Thoracic aorta (tissue), 2 donors: Measurements from ENCODE around the gene GNG2. TPM values are rescaled to one million over a fixed set of nuclear protein-coding genes. Genes with fewer than 3 reads are reported as not detected.

Experiments
- ATAC-seq: fragments of 150-250 bp; one replicate; pipeline ENCODE4 v1.8.0; 2017; ENCODE audit warnings: low read depth; ENCODE audit not compliant: insufficient number of reproducible peaks, low FRiP score
- DNase-seq: peaks from one replicate; pipeline ENCODE4 v3.0.0-alpha.2; 2020; ENCODE audit warnings: low spot score
- H3K27ac ChIP-seq, 2 donors: fragments of 200-600 bp; sonication (generic); 1 replicate in 1 of 2; 2 replicates in 1 of 2; pipeline ENCODE4 v1.5.1; 2016; ENCODE audit warnings: mild to moderate bottlenecking in 2 of 2, moderate library complexity in 2 of 2
- H3K27me3 ChIP-seq: fragments of 200-600 bp; sonication (generic); replicated peaks from 2 replicates; pipeline ENCODE4 v1.6.0; 2016; ENCODE audit warnings: mild to moderate bottlenecking; ENCODE audit not compliant: insufficient read depth
- H3K36me3 ChIP-seq: fragments of 200-600 bp; sonication (generic); one replicate; pipeline ENCODE4 v1.5.1; 2016
- H3K4me1 ChIP-seq, 2 donors: fragments of 200-600 bp; sonication (generic); 1 replicate in 1 of 2; 2 replicates in 1 of 2; pipeline versions ENCODE4 v1.5.1 to v1.6.0; 2016; ENCODE audit warnings: low read depth in 2 of 2, mild to moderate bottlenecking in 1 of 2; ENCODE audit not compliant: control insufficient read depth in 1 of 2
- H3K4me3 ChIP-seq: fragments of 200-600 bp; sonication (generic); 2 replicates; pipeline ENCODE4 v1.5.1; 2016; ENCODE audit warnings: mild to moderate bottlenecking
- H3K9me3 ChIP-seq: fragments of 200-600 bp; sonication (generic); 2 replicates; pipeline ENCODE4 v1.5.1; 2016
- total RNA-seq, 2 donors: library from RNA; depleted of rRNA; stranded (reverse); fragments of >200 nt; gene quantifications; one replicate each; pipeline versions ENCODE4 v1.1.0 to v1.2.3, GENCODE V29; 2016
- TF ChIP-seq, protein P1 (sequence below): fragments of 200-600 bp; sonication (generic); IDR thresholded peaks from one replicate; pipeline ENCODE4 v1.5.1; 2019; ENCODE audit warnings: antibody characterized with exemption

Gene GNG2
- total RNA-seq, 2 donors from 2014 or later: 8.7 to 9.3 TPM

- H3K27me3 ChIP-seq: no peaks in the 10 kb centered on the region
- TF ChIP-seq, protein P1, sequence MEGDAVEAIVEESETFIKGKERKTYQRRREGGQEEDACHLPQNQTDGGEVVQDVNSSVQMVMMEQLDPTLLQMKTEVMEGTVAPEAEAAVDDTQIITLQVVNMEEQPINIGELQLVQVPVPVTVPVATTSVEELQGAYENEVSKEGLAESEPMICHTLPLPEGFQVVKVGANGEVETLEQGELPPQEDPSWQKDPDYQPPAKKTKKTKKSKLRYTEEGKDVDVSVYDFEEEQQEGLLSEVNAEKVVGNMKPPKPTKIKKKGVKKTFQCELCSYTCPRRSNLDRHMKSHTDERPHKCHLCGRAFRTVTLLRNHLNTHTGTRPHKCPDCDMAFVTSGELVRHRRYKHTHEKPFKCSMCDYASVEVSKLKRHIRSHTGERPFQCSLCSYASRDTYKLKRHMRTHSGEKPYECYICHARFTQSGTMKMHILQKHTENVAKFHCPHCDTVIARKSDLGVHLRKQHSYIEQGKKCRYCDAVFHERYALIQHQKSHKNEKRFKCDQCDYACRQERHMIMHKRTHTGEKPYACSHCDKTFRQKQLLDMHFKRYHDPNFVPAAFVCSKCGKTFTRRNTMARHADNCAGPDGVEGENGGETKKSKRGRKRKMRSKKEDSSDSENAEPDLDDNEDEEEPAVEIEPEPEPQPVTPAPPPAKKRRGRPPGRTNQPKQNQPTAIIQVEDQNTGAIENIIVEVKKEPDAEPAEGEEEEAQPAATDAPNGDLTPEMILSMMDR: no peak
- H3K36me3 ChIP-seq: no peaks in the 10 kb centered on the region
- ATAC-seq (no peak), DNase-seq (no peak)
- H3K9me3 ChIP-seq: no peaks in the 10 kb centered on the region
- H3K4me1 ChIP-seq: no peaks in the 10 kb centered on the region
- H3K4me3 ChIP-seq: peak overlapping the region; percentile 51
- H3K27ac ChIP-seq: peak overlapping the region in 1 of 2 donors; percentile 19
Observed at GRCh38 chr14:51846631-51847488, 13.6 kb upstream of the GNG2 start.

DNA sequence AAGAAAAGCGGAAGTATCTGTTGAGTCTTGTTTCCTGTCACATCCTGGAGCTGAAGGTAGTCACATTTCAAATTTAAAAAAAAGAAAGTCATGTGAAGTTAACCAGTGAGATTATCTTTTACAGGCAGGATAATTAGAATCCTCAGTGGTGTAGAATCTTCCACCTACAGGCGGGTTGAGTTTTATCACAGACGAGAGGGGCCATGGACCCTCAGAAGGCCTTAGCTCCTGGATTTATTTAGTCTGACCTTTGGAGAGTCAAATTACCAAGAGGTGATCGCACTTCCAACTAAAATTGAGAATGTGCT lies 13.0 kb upstream of the GNG2 start:
- Histone ChIP-seq H3K36me3 (no peaks in the 10 kb centered on the region), H3K4me3 (no peak overlapping the region), H3K27me3 (no peaks in the 10 kb centered on the region), H3K27ac (no peak overlapping the region), H3K9me3 (no peaks in the 10 kb centered on the region), H3K4me1 (no peaks in the 10 kb centered on the region)
- ATAC-seq: no peak
- no peak for DNase-seq
- TF ChIP-seq, protein P1: no peak

DNA sequence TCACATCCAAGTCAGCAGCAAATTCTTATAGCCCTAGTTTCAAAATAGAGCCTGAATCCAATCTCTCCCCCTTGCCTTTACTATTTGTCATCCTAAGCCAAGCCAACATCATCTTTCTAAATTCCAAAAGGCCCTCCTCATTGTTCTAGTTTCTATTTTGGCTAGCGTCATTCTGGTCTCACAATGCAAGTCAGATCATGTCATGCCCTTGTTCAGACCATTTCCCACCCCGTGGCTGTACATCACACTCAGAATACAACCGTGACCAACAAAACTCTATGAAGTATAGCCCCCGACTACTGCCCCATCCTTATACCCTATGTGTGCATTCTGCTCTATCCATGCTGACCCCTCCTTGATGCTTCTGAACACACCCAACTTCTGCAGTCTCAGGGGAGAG lies 12.3 kb upstream of the GNG2 start:
- H3K4me3 ChIP-seq: no peak overlapping the region
- H3K27ac ChIP-seq: no peak overlapping the region
- H3K36me3 ChIP-seq: no peaks in the 10 kb centered on the region
- no peaks in the 10 kb centered on the region for H3K27me3 ChIP-seq
- no peaks in the 10 kb centered on the region for H3K4me1 ChIP-seq
- no peaks in the 10 kb centered on the region for H3K9me3 ChIP-seq
- DNase-seq: no peak
- no peak for ATAC-seq
- TF ChIP-seq, protein P1: no peak

- TF ChIP-seq, protein P1: no peak
- H3K4me3 ChIP-seq: no peak overlapping the region
- no peaks in the 10 kb centered on the region for H3K9me3 ChIP-seq
Observed at GRCh38 chr14:51849097-51849496, 11.3 kb upstream of the GNG2 start.

GRCh38 chr14:51850651-51851050 lies 9.8 kb upstream of the GNG2 start:
- H3K27ac ChIP-seq: no peak overlapping the region
- TF ChIP-seq, protein P1: no peak
- ATAC-seq (no peak), DNase-seq (no peak)
- no peaks in the 10 kb centered on the region for H3K27me3 ChIP-seq
- H3K4me1 ChIP-seq: no peaks in the 10 kb centered on the region
- no peaks in the 10 kb centered on the region for H3K36me3 ChIP-seq
- no peaks in the 10 kb centered on the region for H3K9me3 ChIP-seq
- no peak overlapping the region for H3K4me3 ChIP-seq

More at GRCh38 chr14:51849097-51849496, 11.3 kb upstream of the GNG2 start:
- no peaks in the 10 kb centered on the region for H3K36me3 ChIP-seq
- DNase-seq (no peak), ATAC-seq (no peak)
- no peak overlapping the region for H3K27ac ChIP-seq
- no peaks in the 10 kb centered on the region for H3K4me1 ChIP-seq
- no peaks in the 10 kb centered on the region for H3K27me3 ChIP-seq
